ENCODE results near the gene GPA33.

GPA33 gene

DNA sequence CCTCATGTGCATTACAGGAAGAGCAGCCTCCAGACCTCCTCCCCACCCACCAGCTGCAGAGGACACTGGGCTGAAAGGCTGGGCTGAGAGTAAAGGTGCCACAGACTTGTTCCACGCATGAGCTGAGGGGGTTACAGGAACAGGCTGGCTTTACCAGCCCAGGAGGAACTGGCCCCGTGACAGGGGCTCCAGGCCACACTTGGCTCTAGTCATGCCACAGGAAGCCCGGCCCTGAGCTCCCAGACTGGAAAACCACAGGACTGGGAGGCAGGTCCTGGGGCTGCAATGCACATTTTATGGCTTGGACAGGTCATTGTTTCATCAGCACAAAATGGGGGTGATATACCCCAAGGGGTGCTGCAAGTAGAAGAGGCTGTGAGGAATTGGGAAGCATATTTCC, 35.6 kb downstream of the GPA33 start:
- ATAC-seq: no peak
- no peak for TF ChIP-seq ZFP30 (CRISPR knock-in tag; IDR thresholded peaks at IDR 0.05)
- no peak for TF ChIP-seq TCF4 (CRISPR knock-in tag; IDR thresholded peaks at IDR 0.05; ENCODE audit: borderline replicate concordance)
- TF ChIP-seq RARB (CRISPR knock-in tag; IDR thresholded peaks at IDR 0.05): no peak
- no peak for TF ChIP-seq ESRRG (CRISPR knock-in tag; IDR thresholded peaks at IDR 0.05)
- no peak for TF ChIP-seq PPARA (CRISPR knock-in tag; IDR thresholded peaks at IDR 0.05; ENCODE audit: borderline replicate concordance)
- no peak for TF ChIP-seq TOX (CRISPR knock-in tag; IDR thresholded peaks at IDR 0.05; ENCODE audit: borderline replicate concordance)
- TF ChIP-seq ARNTL (CRISPR knock-in tag; IDR thresholded peaks at IDR 0.05; ENCODE audit: borderline replicate concordance, low read depth): no peak
- no peak for TF ChIP-seq CSDC2 (CRISPR knock-in tag; IDR thresholded peaks at IDR 0.05)
- no peak for TF ChIP-seq OSR1 (CRISPR knock-in tag; IDR thresholded peaks at IDR 0.05)
- TF ChIP-seq ZNF70 (CRISPR knock-in tag; IDR thresholded peaks at IDR 0.05): no peak
- TF ChIP-seq SNAI2 (CRISPR knock-in tag; IDR thresholded peaks at IDR 0.05): no peak
- no peak for TF ChIP-seq ZNF565 (CRISPR knock-in tag; conservative IDR thresholded peaks at IDR 0.05; ENCODE audit: low read depth)
- TF ChIP-seq TSHZ2 (CRISPR knock-in tag; IDR thresholded peaks at IDR 0.05): no peak
- no peak for TF ChIP-seq ZC3H10 (CRISPR knock-in tag; IDR thresholded peaks at IDR 0.05)
- no peak for TF ChIP-seq BACH2 (CRISPR knock-in tag; IDR thresholded peaks at IDR 0.05; ENCODE audit: borderline replicate concordance)

DNA sequence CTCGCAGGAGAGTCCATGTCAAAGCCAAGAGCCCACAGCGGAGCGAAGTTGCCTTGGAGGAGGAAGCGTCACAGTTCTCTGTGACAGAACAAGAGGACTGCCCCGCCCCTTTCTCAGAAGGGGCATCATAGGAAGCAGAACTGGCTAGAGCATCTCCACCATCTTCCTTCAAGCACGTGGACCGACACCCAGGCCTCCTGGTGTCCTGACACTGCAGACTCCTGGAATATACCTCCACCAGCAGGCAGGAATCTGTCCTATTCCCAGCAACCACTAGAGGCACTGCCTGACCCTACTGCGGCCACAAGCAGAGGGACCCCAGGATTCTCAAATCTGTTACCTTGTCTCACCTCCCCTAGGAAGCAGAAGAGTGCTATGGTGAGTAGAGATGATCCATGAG, 37.8 kb downstream of the GPA33 start:
- ATAC-seq: peak; percentile 89

More for the DNA sequence above, 37.8 kb downstream of the GPA33 start:
- TF ChIP-seq GLIS3 (CRISPR knock-in tag; IDR thresholded peaks at IDR 0.05) (no peak), ESRRG (CRISPR knock-in tag; IDR thresholded peaks at IDR 0.05) (no peak), OSR1 (CRISPR knock-in tag; IDR thresholded peaks at IDR 0.05) (no peak), TCF4 (CRISPR knock-in tag; IDR thresholded peaks at IDR 0.05; ENCODE audit: borderline replicate concordance) (no peak), ZNF70 (CRISPR knock-in tag; IDR thresholded peaks at IDR 0.05) (no peak), PATZ1 (CRISPR knock-in tag; IDR thresholded peaks at IDR 0.05; ENCODE audit: borderline replicate concordance) (no peak), ZFP3 (CRISPR knock-in tag; IDR thresholded peaks at IDR 0.05) (no peak), CREB5 (CRISPR knock-in tag; IDR thresholded peaks at IDR 0.05; ENCODE audit: low read depth) (no peak), RARB (CRISPR knock-in tag; IDR thresholded peaks at IDR 0.05) (no peak), TOX (CRISPR knock-in tag; IDR thresholded peaks at IDR 0.05; ENCODE audit: borderline replicate concordance) (no peak), ZNF8 (CRISPR knock-in tag; IDR thresholded peaks at IDR 0.05) (no peak), ZC3H10 (CRISPR knock-in tag; IDR thresholded peaks at IDR 0.05) (no peak), ISL1 (CRISPR knock-in tag; IDR thresholded peaks at IDR 0.05) (no peak)
- TF ChIP-seq, protein P1, sequence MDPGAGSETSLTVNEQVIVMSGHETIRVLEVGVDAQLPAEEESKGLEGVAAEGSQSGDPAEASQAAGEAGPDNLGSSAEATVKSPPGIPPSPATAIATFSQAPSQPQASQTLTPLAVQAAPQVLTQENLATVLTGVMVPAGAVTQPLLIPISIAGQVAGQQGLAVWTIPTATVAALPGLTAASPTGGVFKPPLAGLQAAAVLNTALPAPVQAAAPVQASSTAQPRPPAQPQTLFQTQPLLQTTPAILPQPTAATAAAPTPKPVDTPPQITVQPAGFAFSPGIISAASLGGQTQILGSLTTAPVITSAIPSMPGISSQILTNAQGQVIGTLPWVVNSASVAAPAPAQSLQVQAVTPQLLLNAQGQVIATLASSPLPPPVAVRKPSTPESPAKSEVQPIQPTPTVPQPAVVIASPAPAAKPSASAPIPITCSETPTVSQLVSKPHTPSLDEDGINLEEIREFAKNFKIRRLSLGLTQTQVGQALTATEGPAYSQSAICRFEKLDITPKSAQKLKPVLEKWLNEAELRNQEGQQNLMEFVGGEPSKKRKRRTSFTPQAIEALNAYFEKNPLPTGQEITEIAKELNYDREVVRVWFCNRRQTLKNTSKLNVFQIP (CRISPR knock-in tag; IDR thresholded peaks at IDR 0.05; ENCODE audit: borderline replicate concordance, low read depth): no peak
